Neural cell (in vitro differentiated cells): ENCODE data around the gene RBKS.

Experiments
- EZH2 ChIP-seq: fragments of 200-600, 300-800 bp; shearing (Covaris generic), sonication (generic); IDR thresholded peaks from 2 replicates; pipeline ENCODE4 v1.6.1; 2014; ENCODE audit warnings: antibody characterized with exemption, low read length, borderline replicate concordance, mild to moderate bottlenecking; ENCODE audit not compliant: insufficient read depth, poor library complexity, severe bottlenecking
- MXI1 ChIP-seq: fragments of 450-650 bp; conservative IDR thresholded peaks from 2 replicates; pipeline ENCODE4 v1.6.1; 2014; ENCODE audit warnings: antibody characterized with exemption, mild to moderate bottlenecking; ENCODE audit not compliant: poor library complexity, severe bottlenecking
- POLR2AphosphoS5 ChIP-seq: IDR thresholded peaks from 2 replicates; pipeline ENCODE4 v1.6.1; 2012
- RAD21 ChIP-seq: fragments of 450-650 bp; conservative IDR thresholded peaks from 2 replicates; pipeline ENCODE4 v1.6.1; 2014; ENCODE audit warnings: antibody characterized with exemption, mild to moderate bottlenecking, moderate library complexity
- TF ChIP-seq, protein P1 (sequence below): fragments of 450-650 bp; IDR thresholded peaks from 2 replicates; pipeline ENCODE4 v1.5.1; 2014; ENCODE audit warnings: antibody characterized with exemption, mild to moderate bottlenecking, moderate library complexity; ENCODE audit not compliant: poor library complexity, severe bottlenecking
- TF ChIP-seq, protein P2 (sequence below): IDR thresholded peaks from 2 replicates; pipeline ENCODE4 v1.6.1; 2012; ENCODE audit warnings: borderline replicate concordance

DNA sequence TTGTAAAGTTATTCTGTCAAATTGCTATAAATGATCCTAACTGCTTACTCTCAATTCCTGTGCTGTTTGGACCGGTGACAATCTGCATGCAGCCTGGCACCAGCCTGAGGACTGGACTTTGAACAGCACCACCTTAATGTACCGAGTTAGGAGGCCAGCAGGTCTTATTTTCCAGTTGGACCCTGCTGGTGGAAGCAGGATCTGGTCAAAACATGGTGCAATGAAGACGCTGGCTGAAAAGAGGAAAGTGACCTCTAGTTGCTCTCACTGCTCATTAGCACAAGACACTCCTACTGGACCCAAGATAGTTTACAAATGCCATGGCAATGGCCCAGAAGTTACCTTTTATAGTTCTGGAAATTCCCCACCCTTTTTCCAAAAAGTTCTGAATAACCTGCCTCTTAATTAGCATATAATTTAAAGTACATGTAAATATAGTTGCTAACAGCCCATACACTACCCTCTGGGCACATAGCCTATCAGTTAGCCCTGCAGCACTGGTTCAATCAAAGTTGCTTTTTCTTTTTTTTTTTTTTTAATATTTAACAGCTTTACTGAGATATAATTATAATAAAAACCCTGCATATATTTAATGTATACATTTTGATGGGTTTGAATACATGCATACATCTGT is 35.8 kb downstream of the RBKS start:
- TF ChIP-seq POLR2AphosphoS5, result no peak
- no peak for TF ChIP-seq EZH2
- TF ChIP-seq, protein P1, sequence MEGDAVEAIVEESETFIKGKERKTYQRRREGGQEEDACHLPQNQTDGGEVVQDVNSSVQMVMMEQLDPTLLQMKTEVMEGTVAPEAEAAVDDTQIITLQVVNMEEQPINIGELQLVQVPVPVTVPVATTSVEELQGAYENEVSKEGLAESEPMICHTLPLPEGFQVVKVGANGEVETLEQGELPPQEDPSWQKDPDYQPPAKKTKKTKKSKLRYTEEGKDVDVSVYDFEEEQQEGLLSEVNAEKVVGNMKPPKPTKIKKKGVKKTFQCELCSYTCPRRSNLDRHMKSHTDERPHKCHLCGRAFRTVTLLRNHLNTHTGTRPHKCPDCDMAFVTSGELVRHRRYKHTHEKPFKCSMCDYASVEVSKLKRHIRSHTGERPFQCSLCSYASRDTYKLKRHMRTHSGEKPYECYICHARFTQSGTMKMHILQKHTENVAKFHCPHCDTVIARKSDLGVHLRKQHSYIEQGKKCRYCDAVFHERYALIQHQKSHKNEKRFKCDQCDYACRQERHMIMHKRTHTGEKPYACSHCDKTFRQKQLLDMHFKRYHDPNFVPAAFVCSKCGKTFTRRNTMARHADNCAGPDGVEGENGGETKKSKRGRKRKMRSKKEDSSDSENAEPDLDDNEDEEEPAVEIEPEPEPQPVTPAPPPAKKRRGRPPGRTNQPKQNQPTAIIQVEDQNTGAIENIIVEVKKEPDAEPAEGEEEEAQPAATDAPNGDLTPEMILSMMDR, result no peak
- TF ChIP-seq, protein P2, sequence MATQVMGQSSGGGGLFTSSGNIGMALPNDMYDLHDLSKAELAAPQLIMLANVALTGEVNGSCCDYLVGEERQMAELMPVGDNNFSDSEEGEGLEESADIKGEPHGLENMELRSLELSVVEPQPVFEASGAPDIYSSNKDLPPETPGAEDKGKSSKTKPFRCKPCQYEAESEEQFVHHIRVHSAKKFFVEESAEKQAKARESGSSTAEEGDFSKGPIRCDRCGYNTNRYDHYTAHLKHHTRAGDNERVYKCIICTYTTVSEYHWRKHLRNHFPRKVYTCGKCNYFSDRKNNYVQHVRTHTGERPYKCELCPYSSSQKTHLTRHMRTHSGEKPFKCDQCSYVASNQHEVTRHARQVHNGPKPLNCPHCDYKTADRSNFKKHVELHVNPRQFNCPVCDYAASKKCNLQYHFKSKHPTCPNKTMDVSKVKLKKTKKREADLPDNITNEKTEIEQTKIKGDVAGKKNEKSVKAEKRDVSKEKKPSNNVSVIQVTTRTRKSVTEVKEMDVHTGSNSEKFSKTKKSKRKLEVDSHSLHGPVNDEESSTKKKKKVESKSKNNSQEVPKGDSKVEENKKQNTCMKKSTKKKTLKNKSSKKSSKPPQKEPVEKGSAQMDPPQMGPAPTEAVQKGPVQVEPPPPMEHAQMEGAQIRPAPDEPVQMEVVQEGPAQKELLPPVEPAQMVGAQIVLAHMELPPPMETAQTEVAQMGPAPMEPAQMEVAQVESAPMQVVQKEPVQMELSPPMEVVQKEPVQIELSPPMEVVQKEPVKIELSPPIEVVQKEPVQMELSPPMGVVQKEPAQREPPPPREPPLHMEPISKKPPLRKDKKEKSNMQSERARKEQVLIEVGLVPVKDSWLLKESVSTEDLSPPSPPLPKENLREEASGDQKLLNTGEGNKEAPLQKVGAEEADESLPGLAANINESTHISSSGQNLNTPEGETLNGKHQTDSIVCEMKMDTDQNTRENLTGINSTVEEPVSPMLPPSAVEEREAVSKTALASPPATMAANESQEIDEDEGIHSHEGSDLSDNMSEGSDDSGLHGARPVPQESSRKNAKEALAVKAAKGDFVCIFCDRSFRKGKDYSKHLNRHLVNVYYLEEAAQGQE, result no peak
- TF ChIP-seq RAD21, result no peak
- no peak for TF ChIP-seq MXI1
